Loucy (cell line): ENCODE measurements around the gene ABCA6.

Source experiments
- EZH2phosphoT487 ChIP-seq: fragments of 200-600 bp; IDR thresholded peaks from 2 replicates; pipeline ENCODE4 v1.6.1; 2018; ENCODE audit warnings: antibody characterized with exemption, mild to moderate bottlenecking, moderate library complexity, borderline replicate concordance
- TF ChIP-seq, protein P1 (sequence below): fragments of 200-600 bp; sonication (generic); conservative IDR thresholded peaks from 2 replicates; pipeline ENCODE4 v1.5.1; 2014; ENCODE audit warnings: mild to moderate bottlenecking, antibody characterized with exemption, low read length

DNA sequence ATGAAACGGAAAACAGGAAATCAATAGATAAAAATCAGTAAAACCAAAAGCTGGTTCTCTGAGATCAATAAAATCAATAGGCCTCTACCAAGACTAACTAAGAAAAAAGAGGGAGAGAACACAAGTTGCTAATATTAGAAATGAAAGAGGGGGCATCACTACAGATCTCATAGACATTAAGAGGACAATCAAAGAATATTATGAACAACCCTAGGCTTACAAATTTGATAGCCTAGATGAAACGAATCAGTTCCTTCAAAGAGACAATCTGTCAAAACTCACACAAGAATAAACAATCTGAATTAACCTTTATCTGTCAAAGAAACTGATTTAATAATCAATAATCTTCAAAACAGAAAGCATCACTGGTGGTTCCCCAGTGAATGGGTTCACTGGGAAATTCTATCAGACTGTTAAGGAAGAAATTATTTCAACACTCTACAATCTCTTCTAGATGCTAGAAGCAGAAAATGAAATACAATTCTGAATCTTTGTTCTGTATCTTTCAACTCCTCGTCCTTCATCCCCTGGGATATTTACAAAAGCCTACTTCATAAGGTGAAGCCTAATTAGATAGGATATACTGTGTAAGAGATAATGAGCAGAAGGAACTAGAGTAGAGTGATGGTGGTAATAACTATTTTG is 85.4 kb downstream of the ABCA6 start:
- TF ChIP-seq, protein P1, sequence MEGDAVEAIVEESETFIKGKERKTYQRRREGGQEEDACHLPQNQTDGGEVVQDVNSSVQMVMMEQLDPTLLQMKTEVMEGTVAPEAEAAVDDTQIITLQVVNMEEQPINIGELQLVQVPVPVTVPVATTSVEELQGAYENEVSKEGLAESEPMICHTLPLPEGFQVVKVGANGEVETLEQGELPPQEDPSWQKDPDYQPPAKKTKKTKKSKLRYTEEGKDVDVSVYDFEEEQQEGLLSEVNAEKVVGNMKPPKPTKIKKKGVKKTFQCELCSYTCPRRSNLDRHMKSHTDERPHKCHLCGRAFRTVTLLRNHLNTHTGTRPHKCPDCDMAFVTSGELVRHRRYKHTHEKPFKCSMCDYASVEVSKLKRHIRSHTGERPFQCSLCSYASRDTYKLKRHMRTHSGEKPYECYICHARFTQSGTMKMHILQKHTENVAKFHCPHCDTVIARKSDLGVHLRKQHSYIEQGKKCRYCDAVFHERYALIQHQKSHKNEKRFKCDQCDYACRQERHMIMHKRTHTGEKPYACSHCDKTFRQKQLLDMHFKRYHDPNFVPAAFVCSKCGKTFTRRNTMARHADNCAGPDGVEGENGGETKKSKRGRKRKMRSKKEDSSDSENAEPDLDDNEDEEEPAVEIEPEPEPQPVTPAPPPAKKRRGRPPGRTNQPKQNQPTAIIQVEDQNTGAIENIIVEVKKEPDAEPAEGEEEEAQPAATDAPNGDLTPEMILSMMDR: no peak
- no peak for TF ChIP-seq EZH2phosphoT487
